Endometrial microvascular endothelial cells (primary cell): Measurements from ENCODE around the gene ZNF750. TPM values are rescaled to one million over a fixed set of nuclear protein-coding genes. Genes with fewer than 3 reads are reported as not detected.

Experiments used
- in situ Hi-C: cut with HindIII; loops from 2 replicates; pipeline ENCODE4 v1.10.0; 2017; ENCODE audit warnings: low sequenced_read_pairs, low pct_unique_long_range_greater_than_20kb; ENCODE audit errors: inconsistent ontology term
- total RNA-seq: library from RNA; depleted of rRNA; stranded (reverse); fragments of >200 nt; gene quantifications from one replicate; pipeline ENCODE4 v1.2.3, GENCODE V29; 2015; ENCODE audit errors: inconsistent ontology term

ZNF750 gene
- total RNA-seq = 0.09 TPM

DNA sequence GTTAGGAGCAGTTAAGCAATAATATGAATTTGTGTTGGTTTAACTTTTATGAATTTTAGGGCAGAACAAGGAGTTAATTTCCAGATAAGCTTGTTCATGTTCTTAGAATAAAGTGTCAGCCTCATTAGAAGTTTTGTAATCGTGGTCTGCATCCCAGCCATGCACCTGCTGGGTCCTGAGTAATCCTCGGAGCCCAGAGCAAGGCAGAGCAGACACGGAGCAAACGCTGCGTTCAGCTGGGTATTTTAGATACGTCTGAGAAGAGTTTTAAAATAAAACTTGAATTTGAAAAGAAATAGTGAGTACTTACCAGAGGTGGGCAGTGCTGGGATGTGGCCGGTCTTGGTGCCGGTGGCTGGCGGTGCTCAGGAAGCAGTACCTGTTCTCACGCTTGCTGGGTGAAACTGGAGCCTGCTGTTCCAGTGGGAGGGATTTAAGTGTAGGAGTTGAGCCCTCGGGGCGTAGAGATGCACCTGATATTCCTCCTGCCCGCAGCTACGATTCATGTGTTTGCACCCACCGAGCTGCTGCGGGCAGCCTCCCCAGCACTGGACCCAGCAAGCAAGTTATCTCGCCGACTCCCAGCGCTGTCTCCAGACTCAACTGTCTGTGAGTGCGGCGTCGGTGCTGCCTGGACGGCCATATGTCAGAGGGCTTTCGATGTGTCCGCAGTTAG is at the start of gene ZNF750:
TSS of gene ZNF750 (minus strand) at position 406 of the 676 bp plus-strand sequence. CDS start 7,568 bp downstream, outside the sequence.
- in situ Hi-C loops = no loop called here

GRCh38 chr17:82888583-82889495 is 49.0 kb upstream of the ZNF750 start:
- in situ Hi-C loops = no loop called here

GRCh38 chr17:82887255-82888164 is 47.7 kb upstream of the ZNF750 start:
- in situ Hi-C loops = no loop called here

DNA sequence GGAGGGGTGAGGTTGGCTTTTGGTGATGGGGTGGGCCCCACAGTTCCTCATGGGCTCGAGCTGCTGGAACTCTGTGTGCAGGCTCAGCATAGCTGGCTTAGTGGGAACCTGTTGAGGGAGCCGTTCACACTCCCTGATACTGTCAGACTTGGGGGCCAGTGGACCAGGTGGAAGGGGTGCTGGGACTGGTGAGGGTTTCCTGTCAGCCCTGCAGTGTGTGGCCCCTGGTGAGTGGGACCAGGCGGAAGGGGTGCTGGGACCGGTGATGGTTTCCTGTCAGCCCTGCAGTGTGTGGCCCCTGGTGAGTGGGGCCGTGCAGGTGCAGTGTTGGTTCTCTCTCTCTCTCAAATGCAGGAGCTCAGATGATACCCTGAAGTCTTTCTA is 45.1 kb upstream of the ZNF750 start:
- in situ Hi-C loops = no loop called here

- in situ Hi-C loops = no loop called here
Measured at GRCh38 chr17:82884341-82884969, 44.6 kb upstream of the ZNF750 start.

DNA sequence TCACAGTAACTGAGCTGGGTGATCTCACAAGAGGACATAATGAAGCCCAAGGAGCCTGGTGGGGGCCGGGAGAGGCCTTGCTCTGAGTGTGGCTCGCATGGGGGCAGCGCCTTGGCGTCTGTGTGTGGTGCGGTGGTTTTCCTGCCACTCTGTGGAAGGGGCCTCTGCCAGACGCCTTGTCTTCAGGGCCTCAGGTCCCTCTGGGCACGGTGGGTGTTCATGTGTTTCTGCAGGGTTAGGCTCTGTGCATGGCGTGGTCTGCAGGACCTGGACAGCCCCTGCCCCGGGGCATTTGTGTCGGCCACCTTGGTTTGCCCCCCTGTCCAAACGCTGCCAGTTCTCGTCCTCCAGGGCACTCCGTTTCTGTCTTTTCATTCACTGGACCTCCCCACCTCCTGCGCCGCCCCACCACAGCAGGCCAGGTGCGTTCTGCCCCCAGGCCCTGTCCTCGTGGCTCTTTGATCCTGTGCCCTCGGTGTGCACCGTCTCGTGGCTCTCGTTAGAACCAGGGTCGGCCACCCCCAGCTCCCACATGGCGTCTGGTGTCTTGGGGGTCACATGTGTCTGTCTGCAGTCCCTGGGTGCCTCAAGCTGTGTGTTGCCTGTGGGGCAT is 43.7 kb upstream of the ZNF750 start:
- in situ Hi-C loops = no loop called here

- in situ Hi-C loops = no loop called here
Measured at GRCh38 chr17:82882715-82883418, 43.0 kb upstream of the ZNF750 start.

- in situ Hi-C loops = no loop called here
Measured at GRCh38 chr17:82881900-82882714, 42.3 kb upstream of the ZNF750 start.

- in situ Hi-C loops = no loop called here
Measured at GRCh38 chr17:82881324-82881823, 41.6 kb upstream of the ZNF750 start.

- in situ Hi-C loops = no loop called here
Measured at GRCh38 chr17:82880620-82881323, 41.0 kb upstream of the ZNF750 start.

GRCh38 chr17:82879241-82879640 is 39.4 kb upstream of the ZNF750 start:
- in situ Hi-C loops = no loop called here

DNA sequence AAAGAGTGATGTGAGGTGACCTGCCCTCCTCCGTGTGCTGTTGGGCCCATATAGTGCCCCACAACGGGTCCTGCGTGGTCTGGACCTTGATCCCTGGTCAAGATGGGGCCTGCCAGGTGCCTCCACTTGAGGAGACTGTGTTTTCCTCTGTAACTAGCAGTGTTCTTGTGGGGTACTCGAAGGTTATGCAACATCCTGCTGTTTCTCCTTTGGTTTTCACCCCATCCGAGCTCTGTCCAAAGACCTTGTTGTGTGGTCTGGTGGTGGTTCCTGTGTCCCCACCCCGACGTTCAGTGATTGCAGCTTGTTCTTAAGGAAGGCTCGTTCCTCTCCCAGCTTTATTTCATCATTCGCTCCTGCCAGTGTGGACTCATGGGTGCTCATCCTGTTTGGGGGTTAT is 38.7 kb upstream of the ZNF750 start:
- in situ Hi-C loops = no loop called here

DNA sequence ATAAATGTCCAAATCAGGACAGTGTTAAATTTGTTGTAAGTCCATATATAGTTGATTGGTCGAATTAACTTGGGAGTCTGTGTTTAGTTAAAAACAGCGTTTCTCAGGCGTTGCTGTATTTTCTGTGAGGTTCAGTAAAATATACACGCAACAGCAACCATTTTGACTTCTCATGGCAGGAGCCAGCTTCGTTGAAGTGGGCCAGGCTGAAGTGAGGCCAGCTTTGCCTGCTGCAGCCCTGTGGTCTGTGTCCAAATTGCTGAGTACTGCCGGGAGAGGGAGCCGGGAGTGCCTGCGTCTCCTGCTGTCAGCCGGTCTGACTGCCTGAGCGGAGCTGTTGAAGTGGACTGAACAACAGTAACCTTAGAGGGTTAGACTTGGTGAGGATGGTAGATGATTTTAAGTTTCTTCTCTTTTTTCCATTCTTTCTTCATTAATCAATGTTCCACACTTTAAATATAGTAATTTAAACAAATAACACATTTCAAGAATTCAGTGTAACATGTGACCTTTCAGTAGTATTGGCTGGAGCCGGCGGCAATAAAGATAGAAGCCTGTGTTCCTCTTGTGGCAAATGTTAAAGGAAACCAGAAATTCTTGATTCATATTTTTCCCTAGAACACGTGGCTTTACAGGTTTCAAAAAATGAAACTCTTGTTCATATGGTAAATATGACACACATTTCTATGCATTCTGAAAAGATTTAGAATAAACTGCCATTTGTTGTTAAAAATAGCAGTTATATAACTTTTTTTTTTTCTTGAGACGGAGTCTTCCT is 37.0 kb upstream of the ZNF750 start:
- in situ Hi-C loops = no loop called here

- in situ Hi-C loops = no loop called here
Measured at GRCh38 chr17:82876149-82876548, 36.3 kb upstream of the ZNF750 start.

GRCh38 chr17:82875407-82875856 is 35.6 kb upstream of the ZNF750 start:
- in situ Hi-C loops = no loop called here
